PC-9 (cell line): ENCODE measurements around the gene TCEAL8.

ENCODE experiments used
- CTCF ChIP-seq: fragments of 200-600 bp; sonication (generic); conservative IDR thresholded peaks from 2 replicates; pipeline ENCODE4 v1.6.1; 2017; ENCODE audit warnings: mixed run types, antibody characterized with exemption, mild to moderate bottlenecking, moderate library complexity
- EZH2 ChIP-seq: fragments of 200-600 bp; sonication (generic); IDR thresholded peaks from 2 replicates; pipeline ENCODE4 v1.8.0; 2017; ENCODE audit warnings: antibody characterized with exemption, low read depth

DNA sequence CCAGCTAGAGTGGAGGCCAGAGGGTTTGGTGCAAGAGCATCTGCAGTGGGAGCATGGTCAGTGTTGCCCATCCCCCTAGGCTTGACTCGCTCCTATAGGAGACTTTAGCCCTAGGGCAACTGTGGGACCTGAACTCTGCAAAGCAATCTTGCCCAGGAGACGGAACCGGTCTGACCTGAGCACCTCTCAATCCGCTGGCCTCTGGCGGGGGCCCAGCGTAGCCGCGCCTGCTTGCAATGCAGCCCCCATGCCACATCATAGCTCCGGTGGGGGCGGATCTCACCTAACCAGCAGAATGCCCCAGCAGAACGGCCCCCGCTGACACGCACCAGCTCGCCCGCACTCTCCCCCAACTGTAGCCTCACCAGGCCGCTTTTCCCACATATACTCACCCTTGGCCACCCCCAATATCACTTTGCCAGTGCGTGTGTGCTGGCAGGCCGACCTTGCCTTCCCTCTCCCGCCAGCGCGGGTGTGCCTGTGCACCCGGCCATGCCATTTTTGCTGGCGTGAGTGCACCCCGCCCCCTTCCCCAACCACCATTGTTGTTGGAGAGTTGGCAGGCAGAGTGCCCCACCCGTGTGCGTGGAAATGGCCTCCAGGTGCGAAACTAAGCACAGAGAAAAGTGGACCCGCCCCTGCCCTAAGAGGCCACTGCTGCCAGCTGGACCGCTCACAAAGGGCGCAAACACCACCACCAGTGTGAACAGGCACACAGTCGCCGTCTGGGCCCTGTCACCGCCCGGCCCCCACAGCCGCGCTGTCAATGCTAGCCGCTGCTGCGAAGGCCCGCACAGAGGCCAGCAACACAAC is 34.2 kb downstream of the TCEAL8 start:
- no peak for TF ChIP-seq CTCF
- TF ChIP-seq EZH2 = no peak
